ENCODE measurements around the gene WNT8A. TPM values are rescaled to one million over a fixed set of nuclear protein-coding genes. Genes with fewer than 3 reads are reported as not detected.

WNT8A gene
- total RNA-seq, 2 experiments from 2014 or later: not detected

DNA sequence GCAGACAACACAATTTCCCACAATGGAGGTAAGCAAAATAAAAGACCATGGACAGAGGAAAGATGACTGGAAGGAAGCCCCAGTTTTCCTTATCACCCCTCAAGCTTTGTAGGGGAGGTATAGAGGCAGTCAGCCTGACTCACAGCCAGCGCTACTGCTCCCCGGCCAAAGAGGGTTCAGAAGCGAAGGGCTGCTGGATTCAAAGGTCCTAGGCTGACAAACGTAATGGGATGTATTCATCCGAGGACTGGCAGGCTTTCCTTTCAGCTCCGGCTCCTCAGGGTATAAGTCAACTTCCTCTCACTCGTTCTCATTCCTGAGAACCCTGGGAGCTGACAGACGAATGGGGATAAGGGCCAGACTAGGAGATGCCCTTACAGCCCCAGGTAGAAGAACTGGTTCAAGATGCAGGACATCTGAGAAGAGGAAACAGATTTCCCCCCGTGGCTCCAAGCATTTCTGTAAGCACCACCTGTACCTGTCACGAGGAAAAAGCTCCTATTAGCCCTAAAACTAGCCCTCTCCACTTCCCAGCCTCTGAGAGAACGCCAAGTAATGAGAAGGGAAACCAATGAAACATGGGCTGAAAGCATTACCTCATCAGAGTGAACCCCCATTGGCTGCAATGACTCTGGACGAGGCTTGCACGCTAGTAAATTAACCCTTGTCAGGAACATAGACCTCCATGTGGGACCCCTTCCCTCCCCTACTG, 28.8 kb upstream of the WNT8A start:
- Mint-ChIP-seq H3K27ac (no peak overlapping the region), H3K36me3 (ENCODE audit: low read depth) (no peaks in the 10 kb centered on the region), H3K4me1 (ENCODE audit: low read depth) (peaks cover 2% of the 10 kb centered on the region), H3K4me3 (no peak overlapping the region), H3K9me3 (no peaks in the 10 kb centered on the region), H3K27me3 (peaks cover 4% of the 10 kb centered on the region)
- DNase-seq (no peak), ATAC-seq (no peak)
- intact Hi-C loops (cut with micrococcal nuclease): no loop called here
- POLR2A ChIA-PET: no interaction called here
- TF ChIP-seq, protein P1, sequence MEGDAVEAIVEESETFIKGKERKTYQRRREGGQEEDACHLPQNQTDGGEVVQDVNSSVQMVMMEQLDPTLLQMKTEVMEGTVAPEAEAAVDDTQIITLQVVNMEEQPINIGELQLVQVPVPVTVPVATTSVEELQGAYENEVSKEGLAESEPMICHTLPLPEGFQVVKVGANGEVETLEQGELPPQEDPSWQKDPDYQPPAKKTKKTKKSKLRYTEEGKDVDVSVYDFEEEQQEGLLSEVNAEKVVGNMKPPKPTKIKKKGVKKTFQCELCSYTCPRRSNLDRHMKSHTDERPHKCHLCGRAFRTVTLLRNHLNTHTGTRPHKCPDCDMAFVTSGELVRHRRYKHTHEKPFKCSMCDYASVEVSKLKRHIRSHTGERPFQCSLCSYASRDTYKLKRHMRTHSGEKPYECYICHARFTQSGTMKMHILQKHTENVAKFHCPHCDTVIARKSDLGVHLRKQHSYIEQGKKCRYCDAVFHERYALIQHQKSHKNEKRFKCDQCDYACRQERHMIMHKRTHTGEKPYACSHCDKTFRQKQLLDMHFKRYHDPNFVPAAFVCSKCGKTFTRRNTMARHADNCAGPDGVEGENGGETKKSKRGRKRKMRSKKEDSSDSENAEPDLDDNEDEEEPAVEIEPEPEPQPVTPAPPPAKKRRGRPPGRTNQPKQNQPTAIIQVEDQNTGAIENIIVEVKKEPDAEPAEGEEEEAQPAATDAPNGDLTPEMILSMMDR (IDR thresholded peaks at IDR 0.05): no peak
- CTCF ChIA-PET: interaction anchor here (1.7 to 5.2 kb wide), 3 partner anchors 14 to 276 kb away, joined by 6 to 24 read pairs (median 13); no protein-coding TSS in a partner anchor

DNA sequence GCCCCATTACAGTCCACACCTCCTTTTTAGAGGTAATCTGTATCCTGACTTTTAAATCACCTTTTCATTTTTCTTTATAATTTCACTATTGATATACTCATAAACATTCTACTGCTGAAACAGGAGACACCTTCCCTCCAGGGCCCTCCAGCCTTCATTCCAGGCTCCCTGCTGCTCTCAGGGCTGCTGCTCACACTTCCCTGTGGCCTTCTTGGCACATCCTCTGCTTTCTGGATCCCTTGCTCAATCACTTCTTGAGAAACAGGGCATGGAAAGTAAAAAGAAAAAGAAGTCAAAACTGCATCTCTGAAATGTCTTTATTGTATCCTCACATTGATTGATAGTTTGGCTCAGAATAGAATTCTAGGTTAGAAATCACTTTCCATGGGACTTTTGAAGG, 19.3 kb upstream of the WNT8A start:
- no peaks in the 10 kb centered on the region for H3K27me3 Mint-ChIP-seq
- ATAC-seq (no peak), DNase-seq (no peak)
- H3K9me3 Mint-ChIP-seq: no peaks in the 10 kb centered on the region
- H3K36me3 Mint-ChIP-seq (ENCODE audit: low read depth): no peaks in the 10 kb centered on the region
- ChIA-PET CTCF (interaction anchor here (0.6 to 7.7 kb wide), 10 partner anchors 8 to 435 kb away, joined by 3 to 226 read pairs (median 5); partner anchors contain the start of gene FAM13B), POLR2A (no interaction called here)
- intact Hi-C loops (cut with micrococcal nuclease): no loop called here
- no peak overlapping the region for H3K4me3 Mint-ChIP-seq
- TF ChIP-seq, protein P1 (IDR thresholded peaks at IDR 0.05): no peak
- H3K27ac Mint-ChIP-seq: no peak overlapping the region
- H3K4me1 Mint-ChIP-seq (ENCODE audit: low read depth): no peaks in the 10 kb centered on the region

DNA sequence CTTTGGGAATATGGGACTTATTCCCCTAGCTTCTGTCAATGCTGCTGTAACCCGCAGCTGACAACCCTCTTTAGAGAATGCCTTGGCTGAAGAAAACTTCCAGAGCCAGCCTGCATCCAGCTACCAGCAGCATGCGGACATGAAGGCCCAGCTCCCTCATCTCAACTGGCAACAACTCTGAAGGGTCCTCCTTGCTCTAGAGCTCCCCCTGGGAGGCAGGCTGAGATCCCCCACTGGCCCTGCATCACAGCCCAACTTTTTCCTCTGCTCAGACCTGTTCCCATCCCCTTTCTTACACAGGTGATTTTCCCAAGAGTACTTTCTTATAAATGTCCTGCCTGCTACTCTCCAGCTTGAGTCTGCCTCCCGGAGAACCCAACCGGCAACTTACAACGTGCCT, 18.7 kb upstream of the WNT8A start:
- TF ChIP-seq, protein P1 (IDR thresholded peaks at IDR 0.05): no peak
- Mint-ChIP-seq H3K27ac (no peak overlapping the region), H3K27me3 (no peaks in the 10 kb centered on the region), H3K4me1 (ENCODE audit: low read depth) (no peaks in the 10 kb centered on the region), H3K9me3 (no peaks in the 10 kb centered on the region), H3K4me3 (no peak overlapping the region), H3K36me3 (ENCODE audit: low read depth) (no peaks in the 10 kb centered on the region)
- ATAC-seq (no peak), DNase-seq (peak; percentile 26)
- intact Hi-C loops (cut with micrococcal nuclease): loop anchor here (5.0 kb wide), 1 partner anchor 433 kb away; no protein-coding TSS in a partner anchor
- ChIA-PET POLR2A (no interaction called here), CTCF (interaction anchor here (0.6 to 7.7 kb wide), 11 partner anchors 9 to 436 kb away, joined by 3 to 226 read pairs (median 3); partner anchors contain the start of gene FAM13B)

DNA sequence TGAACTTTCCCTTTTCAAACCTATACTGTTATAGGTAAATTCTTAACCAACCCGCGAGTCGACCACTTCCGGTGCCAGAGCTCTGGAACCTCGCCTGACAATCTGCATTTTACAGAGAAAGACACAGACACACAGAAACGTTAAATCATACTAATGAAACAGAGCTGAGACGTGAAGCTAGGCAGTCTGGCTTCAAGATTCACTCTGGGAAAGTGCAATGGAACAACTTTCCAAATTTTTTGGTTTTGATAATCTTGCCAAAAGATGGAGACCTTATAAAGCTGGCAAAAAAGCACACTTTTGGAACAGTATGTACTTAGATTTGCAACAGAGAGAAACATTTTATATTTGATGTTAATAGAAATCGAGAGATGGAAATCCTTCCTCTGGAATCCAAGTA, 15.9 kb upstream of the WNT8A start:
- no peaks in the 10 kb centered on the region for H3K27me3 Mint-ChIP-seq
- no peak overlapping the region for H3K27ac Mint-ChIP-seq
- H3K4me1 Mint-ChIP-seq (ENCODE audit: low read depth): peaks cover 3% of the 10 kb centered on the region
- TF ChIP-seq, protein P1 (IDR thresholded peaks at IDR 0.05): no peak
- no peaks in the 10 kb centered on the region for H3K9me3 Mint-ChIP-seq
- no peak overlapping the region for H3K4me3 Mint-ChIP-seq
- ChIA-PET CTCF (interaction anchor here (0.8 to 7.7 kb wide), 25 partner anchors 11 to 438 kb away, joined by 3 to 226 read pairs (median 8); partner anchors contain the start of gene FAM13B), POLR2A (no interaction called here)
- intact Hi-C loops (cut with micrococcal nuclease): loop anchor here (1.0 to 5.0 kb wide), 3 partner anchors 32 to 436 kb away; no protein-coding TSS in a partner anchor
- no peaks in the 10 kb centered on the region for H3K36me3 Mint-ChIP-seq (ENCODE audit: low read depth)
- ATAC-seq (no peak), DNase-seq (no peak)
